ENCODE data around the gene NADK. TPM values are rescaled to one million over a fixed set of nuclear protein-coding genes. Genes with fewer than 3 reads are reported as not detected.

NADK gene
- total and polyA plus RNA-seq, 2 of the 13 experiments (the other 11 are each of a cell fraction or from before 2014, with no cell fraction given): 56.6 to 60.1 TPM

GRCh38 chr1:1748686-1749321 lies 29.5 kb downstream of the NADK start (continued):
- TF ChIP-seq ZNF281 (CRISPR knock-in tag; IDR thresholded peaks at IDR 0.05; ENCODE audit: borderline replicate concordance) (no peak), YEATS2 (CRISPR knock-in tag; IDR thresholded peaks at IDR 0.05; ENCODE audit: borderline replicate concordance) (no peak), ZNF503 (CRISPR knock-in tag; IDR thresholded peaks at IDR 0.05) (no peak), NAIF1 (CRISPR knock-in tag; IDR thresholded peaks at IDR 0.05; ENCODE audit: borderline replicate concordance) (no peak), ZGPAT (CRISPR knock-in tag; IDR thresholded peaks at IDR 0.05) (peak; percentile 54; the same call in 1 of the 2 replicates), RBM39 (IDR thresholded peaks at IDR 0.05; ENCODE audit: low read depth, low read length, poor library complexity, severe bottlenecking) (no peak), CREM (IDR thresholded peaks at IDR 0.05) (no peak), CREM (CRISPR knock-in tag; IDR thresholded peaks at IDR 0.05) (no peak), TCF7L2 (IDR thresholded peaks at IDR 0.05; ENCODE audit: low read depth, low read length) (no peak), ADNP (CRISPR knock-in tag; IDR thresholded peaks at IDR 0.05) (no peak), THYN1 (CRISPR knock-in tag; IDR thresholded peaks at IDR 0.05; ENCODE audit: borderline replicate concordance, low read depth) (no peak), HNF1A (IDR thresholded peaks at IDR 0.05; ENCODE audit: low read depth) (no peak), HNF1A (CRISPR knock-in tag; IDR thresholded peaks at IDR 0.05; ENCODE audit: borderline replicate concordance) (no peak), ZNF3 (CRISPR knock-in tag; IDR thresholded peaks at IDR 0.05) (no peak), MZF1 (CRISPR knock-in tag; IDR thresholded peaks at IDR 0.05; ENCODE audit: borderline replicate concordance) (no peak), ZZZ3 (CRISPR knock-in tag; IDR thresholded peaks at IDR 0.05; ENCODE audit: borderline replicate concordance) (no peak), ZFP62 (CRISPR knock-in tag; IDR thresholded peaks at IDR 0.05) (no peak), ZNF841 (CRISPR knock-in tag; IDR thresholded peaks at IDR 0.05; ENCODE audit: borderline replicate concordance) (no peak)

All from HepG2 (cell line).